ENCODE measurements around the gene TRPM5. TPM values are rescaled to one million over a fixed set of nuclear protein-coding genes. Genes with fewer than 3 reads are reported as not detected.

Gene TRPM5
- total RNA-seq, 1 experiment from 2014 or later, result not detected

DNA sequence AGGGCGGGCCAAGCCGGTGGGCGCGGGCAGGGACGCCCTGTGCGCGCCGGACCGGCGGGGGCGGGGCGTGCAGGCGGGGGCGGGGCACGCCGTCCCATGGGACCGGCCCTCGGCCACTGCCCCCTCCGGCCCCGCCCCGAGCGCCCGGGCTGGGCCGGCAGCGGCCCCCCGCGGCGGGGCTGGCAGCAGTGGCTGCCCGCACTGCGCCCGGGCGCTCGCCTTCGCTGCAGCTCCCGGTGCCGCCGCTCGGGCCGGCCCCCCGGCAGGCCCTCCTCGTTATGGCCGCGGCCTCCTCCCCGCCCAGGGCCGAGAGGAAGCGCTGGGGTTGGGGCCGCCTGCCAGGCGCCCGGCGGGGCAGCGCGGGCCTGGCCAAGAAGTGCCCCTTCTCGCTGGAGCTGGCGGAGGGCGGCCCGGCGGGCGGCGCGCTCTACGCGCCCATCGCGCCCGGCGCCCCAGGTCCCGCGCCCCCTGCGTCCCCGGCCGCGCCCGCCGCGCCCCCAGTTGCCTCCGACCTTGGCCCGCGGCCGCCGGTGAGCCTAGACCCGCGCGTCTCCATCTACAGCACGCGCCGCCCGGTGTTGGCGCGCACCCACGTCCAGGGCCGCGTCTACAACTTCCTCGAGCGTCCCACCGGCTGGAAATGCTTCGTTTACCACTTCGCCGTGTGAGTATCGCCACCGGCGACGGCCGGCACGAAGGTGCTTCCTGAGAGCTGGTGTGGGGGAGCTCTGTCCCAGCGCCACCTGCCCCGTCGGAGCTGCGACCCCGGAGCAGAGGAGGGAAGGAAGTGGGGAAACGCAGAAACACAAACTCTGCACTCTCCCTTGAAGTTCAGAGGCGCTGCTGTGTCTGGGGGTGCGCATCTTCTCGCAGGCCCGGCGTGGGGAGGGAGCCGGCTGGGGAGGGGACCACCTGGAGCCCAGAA lies 769 bp upstream of the TRPM5 start, which contains the start of gene KCNQ1:
TSS of gene KCNQ1 (plus strand) at position 188 of the 925 bp plus-strand sequence. CDS start at position 279, 91 bp downstream.
- Histone ChIP-seq H3K27me3 (replicated peaks) (peaks cover 79% of the 10 kb centered on the region), H3K9me3 (replicated peaks) (no peaks in the 10 kb centered on the region; the same call in 1 of the 2 replicates), H3K27ac (no peak within 1 kb of the TSS), H3K36me3 (no peaks in the 10 kb centered on the region), H3K4me3 (no peak within 1 kb of the TSS; the same call in 1 of the 2 replicates), H3K4me1 (replicated peaks) (peaks cover 5% of the 10 kb centered on the region)
- no peak for DNase-seq (ENCODE audit: low read depth in 1 of 2, low spot score in 2 of 2)

GRCh38 chr11:2443406-2443805 lies 908 bp downstream of the TRPM5 start:
- no peak overlapping the region for H3K27ac ChIP-seq
- peaks cover 70% of the 10 kb centered on the region for H3K27me3 ChIP-seq (replicated peaks)
- no peak overlapping the region for H3K4me3 ChIP-seq
- H3K9me3 ChIP-seq (replicated peaks), result no peaks in the 10 kb centered on the region
- H3K36me3 ChIP-seq, result no peaks in the 10 kb centered on the region
- no peak for DNase-seq (ENCODE audit: low read depth in 1 of 2, low spot score in 2 of 2)
- peaks cover 5% of the 10 kb centered on the region for H3K4me1 ChIP-seq (replicated peaks)

DNA sequence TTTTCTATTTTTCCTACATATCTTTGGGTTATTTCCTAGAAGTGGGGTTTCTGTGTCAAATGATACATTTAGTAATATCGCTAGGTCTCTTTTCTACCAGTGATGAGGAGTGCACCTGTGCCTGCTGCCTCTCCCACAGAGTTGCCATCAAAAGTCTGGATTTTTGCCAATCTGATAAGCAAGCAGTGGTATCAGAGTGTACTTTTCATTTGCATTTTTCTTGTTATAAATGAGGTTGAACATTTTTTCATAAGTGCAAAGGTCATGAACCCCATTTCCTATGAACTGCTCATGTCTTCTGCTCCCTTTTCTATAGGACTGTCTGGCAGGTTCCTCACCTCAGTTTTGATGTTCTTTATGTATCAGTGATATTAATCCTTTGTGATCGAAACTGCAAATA lies 1.7 kb downstream of the TRPM5 start:
- Histone ChIP-seq H3K4me3 (no peak overlapping the region), H3K27me3 (replicated peaks) (peaks cover 70% of the 10 kb centered on the region), H3K27ac (no peak overlapping the region), H3K36me3 (no peaks in the 10 kb centered on the region), H3K9me3 (replicated peaks) (no peaks in the 10 kb centered on the region), H3K4me1 (replicated peaks) (peaks cover 5% of the 10 kb centered on the region)
- no peak for DNase-seq (ENCODE audit: low read depth in 1 of 2, low spot score in 2 of 2)

DNA sequence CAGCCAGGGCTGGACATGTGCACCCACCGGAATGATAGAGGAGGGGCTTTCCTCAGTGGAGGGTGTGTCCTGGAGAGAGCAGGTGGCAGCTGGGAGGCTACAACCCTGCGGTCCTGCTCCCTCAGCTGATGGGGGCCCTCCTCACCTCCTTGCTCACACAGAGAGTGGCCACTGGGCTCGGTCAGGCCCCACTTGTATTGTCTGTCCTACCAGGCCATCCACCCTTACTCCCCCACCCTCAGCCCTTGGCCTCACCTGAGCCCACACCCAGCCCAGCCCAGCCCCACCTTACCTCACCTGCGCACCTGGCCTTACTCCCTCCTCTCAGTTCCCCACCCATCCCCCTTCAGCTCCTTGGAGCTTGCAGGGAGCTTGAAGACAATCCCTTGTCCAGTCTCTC lies 3.1 kb downstream of the TRPM5 start:
- H3K9me3 ChIP-seq (replicated peaks), result no peaks in the 10 kb centered on the region
- peaks cover 5% of the 10 kb centered on the region for H3K4me1 ChIP-seq (replicated peaks)
- DNase-seq (ENCODE audit: low read depth in 1 of 2, low spot score in 2 of 2), result no peak
- H3K4me3 ChIP-seq, result no peak overlapping the region
- H3K36me3 ChIP-seq, result no peaks in the 10 kb centered on the region
- no peak overlapping the region for H3K27ac ChIP-seq
- H3K27me3 ChIP-seq (replicated peaks), result peaks cover 68% of the 10 kb centered on the region

DNA sequence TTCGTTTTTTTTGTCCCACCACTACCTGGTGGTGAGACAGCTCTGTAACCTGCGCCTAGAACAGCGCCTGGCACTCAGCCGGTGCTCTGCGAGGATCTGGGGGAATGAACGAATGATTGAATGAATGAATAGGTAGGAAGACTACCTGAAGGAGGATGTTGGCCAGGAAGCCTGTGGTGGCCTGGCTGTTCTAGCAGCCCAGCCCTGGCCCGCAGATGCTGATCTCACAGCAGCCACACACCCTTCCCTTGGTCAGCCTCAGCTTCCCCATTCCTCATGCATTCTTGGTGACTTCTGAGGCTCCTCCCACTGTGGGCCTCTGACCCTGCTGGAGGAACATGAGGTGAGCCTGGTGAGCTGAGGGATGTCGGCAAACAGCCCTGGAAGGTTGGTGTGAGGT lies 3.7 kb downstream of the TRPM5 start:
- Histone ChIP-seq H3K4me1 (replicated peaks) (peaks cover 5% of the 10 kb centered on the region), H3K9me3 (replicated peaks) (no peaks in the 10 kb centered on the region), H3K4me3 (no peak overlapping the region), H3K36me3 (no peaks in the 10 kb centered on the region), H3K27me3 (replicated peaks) (peaks cover 62% of the 10 kb centered on the region), H3K27ac (no peak overlapping the region)
- DNase-seq (ENCODE audit: low read depth in 1 of 2, low spot score in 2 of 2), result no peak

DNA sequence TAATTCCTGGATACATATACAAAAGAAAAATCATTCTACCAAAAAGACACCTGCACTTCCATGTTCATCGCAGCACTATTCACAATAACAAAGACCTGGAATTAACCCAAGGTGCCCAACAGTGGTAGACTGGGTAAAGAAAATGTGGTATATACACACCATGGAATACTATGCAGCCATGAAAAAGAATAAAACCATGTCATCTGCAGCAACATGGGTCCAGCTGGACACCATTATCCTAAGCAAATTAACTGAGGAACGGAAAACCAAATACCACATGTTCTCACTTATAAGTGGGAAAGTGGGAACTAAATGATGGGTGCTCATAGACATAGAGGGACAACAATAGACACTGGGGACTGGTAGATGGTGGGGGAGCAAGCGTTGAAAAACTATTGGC lies 4.5 kb downstream of the TRPM5 start:
- H3K4me1 ChIP-seq (replicated peaks), result no peaks in the 10 kb centered on the region
- H3K36me3 ChIP-seq, result no peaks in the 10 kb centered on the region
- no peak overlapping the region for H3K4me3 ChIP-seq
- no peak for DNase-seq (ENCODE audit: low read depth in 1 of 2, low spot score in 2 of 2)
- no peak overlapping the region for H3K27ac ChIP-seq
- no peaks in the 10 kb centered on the region for H3K9me3 ChIP-seq (replicated peaks)
- peaks cover 55% of the 10 kb centered on the region for H3K27me3 ChIP-seq (replicated peaks)

DNA sequence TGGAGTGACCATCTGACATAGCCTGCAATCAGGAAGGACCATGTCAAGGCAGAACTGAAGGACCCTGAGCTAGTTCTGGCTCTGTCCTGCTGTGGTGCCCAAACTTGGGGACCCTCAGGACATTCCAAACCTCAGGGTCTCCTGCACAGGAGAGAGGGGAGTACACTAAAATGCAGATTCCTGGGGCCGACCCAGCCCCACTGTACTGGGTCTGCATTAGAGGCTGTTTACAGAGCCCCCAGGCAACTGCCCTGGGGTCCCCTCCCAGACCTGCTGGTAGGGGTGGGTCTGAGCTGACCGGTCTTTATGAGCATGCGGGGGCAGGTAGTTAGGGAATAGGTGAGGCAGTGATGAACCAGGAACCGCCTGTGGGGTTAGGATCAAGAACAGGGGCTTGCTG lies 6.8 kb downstream of the TRPM5 start:
- H3K4me1 ChIP-seq (replicated peaks), result no peaks in the 10 kb centered on the region
- DNase-seq (ENCODE audit: low read depth in 1 of 2, low spot score in 2 of 2), result no peak
- H3K27ac ChIP-seq, result no peak overlapping the region
- H3K36me3 ChIP-seq, result no peaks in the 10 kb centered on the region
- peaks cover 36% of the 10 kb centered on the region for H3K27me3 ChIP-seq (replicated peaks)
- H3K4me3 ChIP-seq, result no peak overlapping the region
- H3K9me3 ChIP-seq (replicated peaks), result no peaks in the 10 kb centered on the region

DNA sequence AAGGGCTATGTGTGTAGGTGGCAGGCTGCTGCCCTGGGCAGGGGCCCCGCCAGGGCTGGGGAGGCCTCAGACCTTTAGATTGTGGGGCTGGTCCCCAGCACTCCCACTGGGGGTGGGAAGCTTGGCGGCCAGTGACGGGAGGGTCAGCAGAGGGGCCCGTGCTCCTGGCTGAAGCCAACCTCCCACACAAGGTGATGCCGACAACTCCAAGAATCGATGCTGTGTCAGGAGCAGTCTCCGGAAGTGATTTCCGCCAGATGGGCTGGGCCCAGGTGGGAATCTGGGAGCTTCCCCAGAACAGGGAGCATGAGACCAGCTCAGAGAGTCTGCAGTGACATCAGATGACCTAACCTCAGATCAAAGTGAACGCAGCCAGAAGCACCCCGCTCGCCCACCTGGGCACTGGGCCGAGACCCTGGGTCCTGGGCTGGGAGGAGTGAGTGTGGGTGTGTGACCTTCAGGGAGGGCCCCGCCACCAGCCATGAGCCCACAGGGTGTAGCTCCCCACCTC lies 7.7 kb downstream of the TRPM5 start:
- H3K27me3 ChIP-seq (replicated peaks), result peaks cover 28% of the 10 kb centered on the region

GRCh38 chr11:2436013-2436520 lies 8.2 kb downstream of the TRPM5 start:
- H3K27me3 ChIP-seq (replicated peaks), result peaks cover 28% of the 10 kb centered on the region

More for the DNA sequence above, 7.7 kb downstream of the TRPM5 start:
- Histone ChIP-seq H3K9me3 (replicated peaks) (no peaks in the 10 kb centered on the region), H3K36me3 (no peaks in the 10 kb centered on the region), H3K27ac (no peak overlapping the region), H3K4me3 (no peak overlapping the region), H3K4me1 (replicated peaks) (no peaks in the 10 kb centered on the region)
- DNase-seq (ENCODE audit: low read depth in 1 of 2, low spot score in 2 of 2), result no peak

DNA sequence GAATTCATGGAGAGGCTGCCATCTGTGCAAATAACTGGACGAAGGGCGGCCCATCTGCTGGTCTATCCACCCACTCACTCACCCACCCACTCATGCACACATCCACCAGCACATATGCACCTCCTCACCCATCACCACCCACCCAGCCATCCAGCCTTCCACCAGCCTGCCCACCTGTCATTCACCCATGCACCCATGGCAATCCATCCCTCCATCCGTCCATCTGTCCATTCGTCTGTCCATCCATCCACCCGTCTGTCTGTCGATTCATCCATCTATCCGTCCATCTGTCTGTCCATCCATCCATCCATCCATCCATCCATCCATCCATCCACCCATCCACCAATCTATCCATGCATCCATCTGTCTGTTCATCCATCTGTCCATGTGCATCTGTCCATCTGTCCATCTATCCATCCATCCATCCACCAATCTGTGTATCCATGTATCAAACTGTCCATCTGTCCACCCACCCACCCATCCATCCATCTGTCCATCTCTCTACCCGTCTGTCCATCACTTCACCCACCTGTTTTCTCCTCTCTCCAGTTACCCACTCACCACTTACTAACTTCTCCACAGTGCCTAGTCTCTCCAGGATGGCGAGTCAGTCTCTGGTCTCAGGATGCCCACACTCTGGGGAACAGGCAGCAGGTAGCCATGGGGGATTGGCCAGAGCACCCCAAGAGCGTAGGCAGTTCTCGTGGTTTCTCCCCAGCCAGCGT lies 8.9 kb downstream of the TRPM5 start:
- peaks cover 28% of the 10 kb centered on the region for H3K27me3 ChIP-seq (replicated peaks)
- H3K9me3 ChIP-seq (replicated peaks), result no peaks in the 10 kb centered on the region
- no peaks in the 10 kb centered on the region for H3K4me1 ChIP-seq (replicated peaks)
- H3K36me3 ChIP-seq, result no peaks in the 10 kb centered on the region
- no peak overlapping the region for H3K4me3 ChIP-seq
- DNase-seq (ENCODE audit: low read depth in 1 of 2, low spot score in 2 of 2), result no peak
- H3K27ac ChIP-seq, result no peak overlapping the region

More at GRCh38 chr11:2436013-2436520, 8.2 kb downstream of the TRPM5 start:
- Histone ChIP-seq H3K36me3 (no peaks in the 10 kb centered on the region), H3K9me3 (replicated peaks) (no peaks in the 10 kb centered on the region), H3K27ac (no peak overlapping the region), H3K4me1 (replicated peaks) (no peaks in the 10 kb centered on the region), H3K4me3 (no peak overlapping the region)
- no peak for DNase-seq (ENCODE audit: low read depth in 1 of 2, low spot score in 2 of 2)

DNA sequence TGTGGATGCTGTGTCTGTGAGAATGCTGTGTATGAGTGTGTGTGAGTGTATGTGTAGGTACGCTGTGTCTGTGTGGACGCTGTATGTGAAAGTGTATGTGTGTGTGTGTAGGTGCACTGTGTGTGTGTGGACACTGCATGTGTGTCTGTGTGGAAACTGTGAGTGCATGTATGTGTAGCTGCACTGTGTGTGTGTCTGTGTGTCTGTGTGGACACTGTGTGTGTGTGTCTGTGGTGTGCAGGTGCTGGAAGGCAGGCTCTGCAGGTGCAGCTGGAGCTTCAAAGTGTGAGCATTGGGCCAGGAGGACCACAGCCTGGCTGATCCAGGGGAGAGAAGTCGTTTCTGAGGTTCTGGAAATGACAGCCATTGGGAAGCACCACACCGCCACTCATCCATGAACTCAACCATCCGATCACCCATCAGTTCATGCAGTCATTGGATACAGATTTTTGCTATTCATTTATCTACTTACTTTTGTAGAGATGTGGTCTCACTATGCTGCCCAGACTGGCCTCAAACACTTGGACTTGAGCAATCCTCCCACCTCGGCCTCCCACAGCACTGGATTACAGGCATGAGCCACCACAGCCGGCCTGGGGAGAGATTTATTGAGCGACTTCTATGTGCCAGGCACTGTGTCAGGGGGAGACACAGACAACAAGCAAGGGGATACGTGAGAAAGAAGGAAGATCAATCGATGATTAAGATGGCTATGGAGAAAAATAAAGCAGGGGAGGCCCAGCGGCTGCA lies 9.6 kb downstream of the TRPM5 start:
- Histone ChIP-seq H3K4me1 (replicated peaks) (no peaks in the 10 kb centered on the region), H3K36me3 (no peaks in the 10 kb centered on the region), H3K27ac (no peak overlapping the region), H3K4me3 (no peak overlapping the region), H3K27me3 (replicated peaks) (peaks cover 28% of the 10 kb centered on the region), H3K9me3 (replicated peaks) (no peaks in the 10 kb centered on the region)
- no peak for DNase-seq (ENCODE audit: low read depth in 1 of 2, low spot score in 2 of 2)

GRCh38 chr11:2434008-2434407 lies 10.3 kb downstream of the TRPM5 start:
- Histone ChIP-seq H3K27ac (no peak overlapping the region), H3K9me3 (replicated peaks) (peaks cover 2% of the 10 kb centered on the region; the same call in 1 of the 2 replicates), H3K4me3 (no peak overlapping the region), H3K4me1 (replicated peaks) (no peaks in the 10 kb centered on the region), H3K36me3 (no peaks in the 10 kb centered on the region), H3K27me3 (replicated peaks) (peaks cover 26% of the 10 kb centered on the region)
- DNase-seq (ENCODE audit: low read depth in 1 of 2, low spot score in 2 of 2), result no peak
